GM23248 (cell line): Measurements from ENCODE around the gene SLC44A3.

Source experiments
- EZH2 ChIP-seq: fragments of 200-600 bp; sonication (generic); IDR thresholded peaks from 2 replicates; pipeline ENCODE4 v1.6.1; 2018; ENCODE audit warnings: antibody characterized with exemption, mild to moderate bottlenecking; ENCODE audit not compliant: insufficient read depth, poor library complexity, severe bottlenecking
- EZH2phosphoT487 ChIP-seq: fragments of 200-600 bp; sonication (generic); IDR thresholded peaks from 2 replicates; pipeline ENCODE4 v1.6.1; 2018; ENCODE audit warnings: antibody characterized with exemption, moderate library complexity, mild to moderate bottlenecking, low read depth; ENCODE audit not compliant: insufficient read depth

DNA sequence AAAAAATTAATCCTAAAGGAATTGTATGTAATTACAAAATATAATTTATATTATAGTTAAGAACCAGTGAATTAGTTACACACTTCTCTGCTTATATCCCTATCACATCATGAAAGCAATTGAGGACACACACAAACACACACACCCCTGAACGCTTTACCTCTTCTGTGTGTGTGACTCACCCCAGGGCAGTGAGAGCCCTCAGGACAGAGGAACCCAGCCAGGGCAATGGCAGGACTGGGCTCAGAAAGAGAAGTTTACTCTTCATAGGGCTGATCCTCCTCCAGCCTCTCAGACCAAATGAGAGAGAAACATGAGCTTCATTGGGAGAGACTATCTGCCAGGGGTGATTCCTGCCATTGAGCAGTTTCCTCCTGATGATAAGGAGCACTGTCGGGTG is 38.1 kb downstream of the SLC44A3 start:
- TF ChIP-seq EZH2 (no peak), EZH2phosphoT487 (no peak)
